Measurements from ENCODE around the gene GOLGA6L2.
"Not testable (repeated sequence)": the region's sequence is repeated elsewhere in the genome, so short reads cannot be mapped to it uniquely, and the experiment has no call there.

Gene GOLGA6L2

GRCh38 chr15:23424111-23424904, 22.7 kb downstream of the GOLGA6L2 start:
- DNase-seq (ENCODE audit: extremely low read depth in 1 of 2, low read depth in 1 of 2), result no peak

GRCh38 chr15:23422946-23423708, 23.9 kb downstream of the GOLGA6L2 start:
- no peak for DNase-seq (ENCODE audit: extremely low read depth in 1 of 2, low read depth in 1 of 2)

GRCh38 chr15:23422099-23422945, 24.7 kb downstream of the GOLGA6L2 start:
- DNase-seq (ENCODE audit: extremely low read depth in 1 of 2, low read depth in 1 of 2), result no peak

- no peak for DNase-seq (ENCODE audit: extremely low read depth in 1 of 2, low read depth in 1 of 2)
Measured at GRCh38 chr15:23420806-23421575, 26.1 kb downstream of the GOLGA6L2 start.

GRCh38 chr15:23416349-23417276, 30.4 kb downstream of the GOLGA6L2 start:
- DNase-seq (ENCODE audit: extremely low read depth in 1 of 2, low read depth in 1 of 2), result no peak

GRCh38 chr15:23415866-23416265, 31.2 kb downstream of the GOLGA6L2 start:
- DNase-seq (ENCODE audit: extremely low read depth in 1 of 2, low read depth in 1 of 2), result not testable (repeated sequence)

- DNase-seq (ENCODE audit: extremely low read depth in 1 of 2, low read depth in 1 of 2), result no peak
Measured at GRCh38 chr15:23415321-23415865, 31.6 kb downstream of the GOLGA6L2 start.

GRCh38 chr15:23412881-23413600, 34.0 kb downstream of the GOLGA6L2 start:
- not testable (repeated sequence) for DNase-seq (ENCODE audit: extremely low read depth in 1 of 2, low read depth in 1 of 2)

GRCh38 chr15:23411841-23412240, 35.2 kb downstream of the GOLGA6L2 start:
- no peak for DNase-seq (ENCODE audit: extremely low read depth in 1 of 2, low read depth in 1 of 2)

DNA sequence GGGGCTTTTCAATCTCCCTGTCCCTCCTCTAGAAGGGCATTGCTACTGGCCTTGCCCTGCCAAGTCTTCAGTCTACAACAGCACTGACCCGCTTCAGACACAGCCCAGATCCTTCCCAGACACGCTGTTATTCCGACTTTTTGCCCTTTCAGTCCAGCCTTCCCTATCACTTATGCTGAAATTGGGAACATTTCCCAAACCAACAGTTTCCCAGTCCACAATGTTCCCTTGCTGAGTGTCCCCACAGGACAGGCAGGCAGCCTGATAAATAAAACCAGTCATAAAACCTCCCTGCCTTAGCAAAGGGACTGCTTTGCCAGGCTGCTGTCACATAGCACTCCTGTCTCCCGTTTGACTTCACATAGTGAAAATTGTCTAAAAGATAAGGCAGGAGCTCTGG, 43.5 kb downstream of the GOLGA6L2 start:
- DNase-seq (ENCODE audit: extremely low read depth in 1 of 2, low read depth in 1 of 2), result no peak

DNA sequence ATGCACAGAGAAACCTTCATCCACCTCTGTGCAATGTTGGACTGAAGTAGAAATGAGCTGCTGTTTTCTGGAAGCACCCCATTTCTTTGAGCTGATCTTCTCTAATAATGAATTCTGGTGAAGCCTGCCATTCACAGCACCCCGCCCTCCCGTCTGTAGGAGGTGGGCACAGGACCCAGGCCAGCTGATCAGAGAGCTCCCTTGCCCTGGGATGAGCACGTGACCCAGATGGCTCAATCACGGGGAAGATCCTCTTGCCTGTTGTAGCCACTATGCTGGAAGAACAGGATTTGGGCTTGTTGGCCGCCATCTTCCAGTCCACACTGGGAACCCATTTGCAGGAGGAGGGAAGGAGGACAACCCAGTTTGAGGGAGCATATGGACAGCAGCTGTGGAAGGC, 44.5 kb downstream of the GOLGA6L2 start:
- no peak for DNase-seq (ENCODE audit: extremely low read depth in 1 of 2, low read depth in 1 of 2)

GRCh38 chr15:23402140-23402539, 44.9 kb downstream of the GOLGA6L2 start:
- no peak for DNase-seq (ENCODE audit: extremely low read depth in 1 of 2, low read depth in 1 of 2)

GRCh38 chr15:23401627-23402026, 45.4 kb downstream of the GOLGA6L2 start:
- DNase-seq (ENCODE audit: extremely low read depth in 1 of 2, low read depth in 1 of 2), result no peak

DNA sequence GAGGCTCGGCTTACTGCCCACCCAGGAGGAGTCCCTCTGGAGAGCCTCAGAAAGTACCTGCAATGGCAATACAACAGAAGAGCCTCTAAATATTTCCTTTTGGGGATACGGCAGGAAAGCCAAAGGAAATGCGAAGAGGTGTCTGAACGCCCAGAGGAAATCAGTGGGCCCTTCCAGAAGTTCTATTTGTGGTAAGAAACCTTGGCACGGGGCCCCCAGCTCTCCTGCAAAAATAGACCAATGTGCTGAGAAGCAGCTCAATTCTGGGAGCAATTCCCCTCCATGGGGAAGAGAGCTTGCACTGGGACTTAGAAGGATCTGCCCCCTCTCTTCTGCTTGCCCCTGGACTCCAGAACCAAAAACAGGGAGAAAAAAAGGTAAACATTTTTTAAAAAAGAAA, 47.8 kb downstream of the GOLGA6L2 start:
- DNase-seq (ENCODE audit: extremely low read depth in 1 of 2, low read depth in 1 of 2), result not testable (repeated sequence)

DNA sequence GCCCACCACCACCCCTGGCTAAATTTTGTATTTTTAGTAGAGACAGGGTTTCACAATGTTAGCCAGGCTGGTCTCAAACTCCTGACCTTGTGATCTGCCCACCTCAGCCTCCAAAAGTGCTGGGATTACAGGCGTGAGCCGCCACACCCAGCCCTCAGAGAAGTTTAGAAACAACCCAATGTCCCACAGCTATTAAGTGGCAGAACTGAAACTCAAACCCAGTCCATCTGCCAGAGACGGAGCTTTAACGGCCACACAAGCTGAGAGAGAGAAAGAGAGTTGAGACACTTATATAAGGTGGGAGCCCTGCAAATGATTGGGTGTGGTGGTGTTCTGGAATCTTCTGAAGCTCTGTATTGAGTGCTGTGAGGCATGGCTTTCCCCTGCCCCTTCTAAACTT, 48.7 kb downstream of the GOLGA6L2 start:
- not testable (repeated sequence) for DNase-seq (ENCODE audit: extremely low read depth in 1 of 2, low read depth in 1 of 2)

- DNase-seq (ENCODE audit: extremely low read depth in 1 of 2, low read depth in 1 of 2), result no peak
Measured at GRCh38 chr15:23397779-23398178, 49.3 kb downstream of the GOLGA6L2 start.

- DNase-seq (ENCODE audit: extremely low read depth in 1 of 2, low read depth in 1 of 2), result no peak
Measured at GRCh38 chr15:23395832-23396231, 51.2 kb downstream of the GOLGA6L2 start.

DNA sequence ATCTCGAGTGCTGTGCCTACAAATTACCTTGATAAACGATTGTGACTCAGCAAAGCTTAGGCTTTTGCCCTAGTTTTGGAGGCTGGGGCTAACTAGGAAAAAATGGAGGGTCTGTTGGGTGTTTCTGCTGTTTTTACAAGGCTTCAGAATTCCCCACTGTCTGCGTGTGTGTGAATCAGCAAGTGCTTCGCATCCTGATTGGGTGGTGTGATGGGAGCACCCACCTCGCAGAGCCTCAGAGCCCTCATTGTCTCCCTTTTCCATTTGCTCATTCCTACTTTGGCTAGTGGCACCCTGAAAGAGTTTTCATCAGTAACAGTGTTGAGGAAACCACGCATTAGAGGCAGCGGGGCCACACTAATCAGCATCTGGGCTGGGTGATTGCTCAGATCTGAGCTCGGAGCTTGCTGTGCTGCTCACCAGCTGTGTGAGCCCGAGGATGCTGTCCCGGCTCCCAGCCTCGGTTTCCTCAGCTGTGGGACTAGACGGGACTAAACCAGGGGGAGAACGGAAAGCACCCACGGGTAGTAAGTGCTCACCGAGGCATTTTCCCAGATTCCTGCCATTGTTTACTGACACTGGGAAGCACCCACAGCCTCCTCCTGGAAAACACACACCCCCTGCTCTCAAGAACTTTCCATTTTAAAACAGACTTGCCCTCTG, 51.9 kb downstream of the GOLGA6L2 start:
- no peak for DNase-seq (ENCODE audit: extremely low read depth in 1 of 2, low read depth in 1 of 2)
